Activated CD4-positive, alpha-beta T cell treated with anti-CD3 and anti-CD28 coated beads, Interleukin-2, amount 10 ng/mL, durations not matched to agents 24 days and 14 days (primary cell): ENCODE measurements around the gene COLGALT1. TPM values are rescaled to one million over a fixed set of nuclear protein-coding genes. Genes with fewer than 3 reads are reported as not detected.
"Not testable (repeated sequence)": the region's sequence is repeated elsewhere in the genome, so short reads cannot be mapped to it uniquely, and the experiment has no call there.

Experiments used
- DNase-seq: peaks from one replicate; pipeline ENCODE4 v3.0.0; 2022
- H3K27ac Mint-ChIP-seq: one replicate; pipeline ENCODE4 v1.8.0; 2022; ENCODE audit warnings: mild to moderate bottlenecking, mixed read lengths
- H3K27me3 Mint-ChIP-seq: one replicate; pipeline ENCODE4 v1.8.0; 2022; ENCODE audit warnings: mixed read lengths
- H3K36me3 Mint-ChIP-seq: one replicate; pipeline ENCODE4 v1.8.0; 2022; ENCODE audit warnings: low read depth, mild to moderate bottlenecking, mixed read lengths
- H3K4me1 Mint-ChIP-seq: one replicate; pipeline ENCODE4 v1.8.0; 2021; ENCODE audit warnings: mixed read lengths
- H3K4me3 Mint-ChIP-seq: one replicate; pipeline ENCODE4 v1.8.0; 2022; ENCODE audit warnings: mild to moderate bottlenecking, moderate library complexity, mixed read lengths
- H3K9me3 Mint-ChIP-seq: one replicate; pipeline ENCODE4 v1.8.0; 2021; ENCODE audit warnings: mixed read lengths
- intact Hi-C: fragments of 100-400 bp; cut with micrococcal nuclease; formaldehyde crosslinking; loops from one replicate; pipeline ENCODE4 v1.15.1; 2023
- total RNA-seq: library from RNA; stranded (reverse); gene quantifications from 2 replicates; pipeline ENCODE4 v1.2.3, GENCODE V29; 2022

Gene COLGALT1
- total RNA-seq, 1 donor from 2014 or later = 103 TPM

DNA sequence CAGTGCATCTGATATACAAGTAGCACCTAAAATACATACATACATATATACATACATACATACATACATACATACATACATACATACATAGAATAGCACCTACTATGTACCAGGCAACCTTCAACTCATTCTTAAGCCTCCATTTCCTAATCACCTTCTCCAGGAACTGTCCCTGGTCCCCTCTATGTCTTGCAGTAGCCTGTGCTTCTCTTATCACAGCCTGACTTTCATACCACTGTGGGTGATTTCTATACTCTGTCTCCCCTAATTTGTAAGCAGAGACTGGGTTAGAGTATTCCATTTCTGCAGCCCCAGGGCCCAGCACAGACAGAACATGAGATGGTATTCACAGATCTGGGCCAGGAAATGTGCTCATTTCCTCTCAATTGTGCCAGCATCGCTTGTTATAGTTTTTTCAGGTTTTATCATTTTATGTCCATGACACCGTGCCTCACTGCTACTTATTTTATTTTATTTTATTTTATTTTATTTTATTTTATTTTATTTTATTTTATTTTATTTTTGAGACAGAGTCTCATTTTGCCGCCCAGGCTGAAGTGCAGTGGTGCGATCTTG is 14.2 kb upstream of the COLGALT1 start:
- Mint-ChIP-seq H3K27me3 (peaks cover 15% of the 10 kb centered on the region), H3K9me3 (no peaks in the 10 kb centered on the region), H3K27ac (no peak overlapping the region), H3K4me3 (no peak overlapping the region), H3K4me1 (peaks cover 13% of the 10 kb centered on the region), H3K36me3 (no peaks in the 10 kb centered on the region)
- intact Hi-C loops = no loop called here
- no peak for DNase-seq

DNA sequence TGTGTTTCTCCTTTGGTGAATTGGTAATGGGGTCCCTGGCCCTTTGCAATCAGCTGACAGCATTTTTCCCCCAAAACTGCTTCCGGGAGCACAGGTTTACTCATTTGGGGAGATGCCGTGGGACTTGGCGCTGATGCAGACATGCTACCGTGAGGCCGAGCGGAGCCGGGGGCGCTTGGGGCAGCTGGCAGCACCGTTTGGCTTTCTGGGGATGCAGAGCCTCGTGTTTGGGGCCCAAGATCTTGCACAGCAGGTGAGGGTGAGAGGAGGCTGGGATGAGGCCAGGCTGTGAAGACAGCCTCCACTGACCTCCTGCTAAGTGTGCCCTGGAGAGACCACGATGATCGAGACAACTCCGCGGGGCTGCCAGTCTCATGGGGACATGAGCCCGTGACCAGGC is 13.4 kb upstream of the COLGALT1 start:
- Mint-ChIP-seq H3K9me3 (no peaks in the 10 kb centered on the region), H3K4me3 (no peak overlapping the region), H3K27ac (no peak overlapping the region), H3K27me3 (peaks cover 15% of the 10 kb centered on the region), H3K36me3 (no peaks in the 10 kb centered on the region), H3K4me1 (peaks cover 13% of the 10 kb centered on the region)
- intact Hi-C loops = no loop called here
- no peak for DNase-seq

- Mint-ChIP-seq H3K27ac (no peak overlapping the region), H3K4me3 (no peak overlapping the region), H3K4me1 (peaks cover 13% of the 10 kb centered on the region), H3K9me3 (no peaks in the 10 kb centered on the region), H3K36me3 (no peaks in the 10 kb centered on the region), H3K27me3 (peaks cover 9% of the 10 kb centered on the region)
- DNase-seq = no peak
- intact Hi-C loops = no loop called here
Measured at GRCh38 chr19:17542793-17543582, 12.5 kb upstream of the COLGALT1 start.

- H3K4me1 Mint-ChIP-seq = peaks cover 6% of the 10 kb centered on the region
- H3K9me3 Mint-ChIP-seq = no peaks in the 10 kb centered on the region
- no peak overlapping the region for H3K4me3 Mint-ChIP-seq
- H3K36me3 Mint-ChIP-seq = no peaks in the 10 kb centered on the region
- H3K27ac Mint-ChIP-seq = no peak overlapping the region
- no peak for DNase-seq
- no peaks in the 10 kb centered on the region for H3K27me3 Mint-ChIP-seq
- intact Hi-C loops = no loop called here
Measured at GRCh38 chr19:17543986-17544385, 11.5 kb upstream of the COLGALT1 start.

- Mint-ChIP-seq H3K9me3 (no peaks in the 10 kb centered on the region), H3K4me1 (peaks cover 5% of the 10 kb centered on the region), H3K36me3 (no peaks in the 10 kb centered on the region), H3K27ac (no peak overlapping the region), H3K4me3 (no peak overlapping the region), H3K27me3 (no peaks in the 10 kb centered on the region)
- DNase-seq = no peak
- intact Hi-C loops = no loop called here
Measured at GRCh38 chr19:17544418-17544817, 11.0 kb upstream of the COLGALT1 start.

DNA sequence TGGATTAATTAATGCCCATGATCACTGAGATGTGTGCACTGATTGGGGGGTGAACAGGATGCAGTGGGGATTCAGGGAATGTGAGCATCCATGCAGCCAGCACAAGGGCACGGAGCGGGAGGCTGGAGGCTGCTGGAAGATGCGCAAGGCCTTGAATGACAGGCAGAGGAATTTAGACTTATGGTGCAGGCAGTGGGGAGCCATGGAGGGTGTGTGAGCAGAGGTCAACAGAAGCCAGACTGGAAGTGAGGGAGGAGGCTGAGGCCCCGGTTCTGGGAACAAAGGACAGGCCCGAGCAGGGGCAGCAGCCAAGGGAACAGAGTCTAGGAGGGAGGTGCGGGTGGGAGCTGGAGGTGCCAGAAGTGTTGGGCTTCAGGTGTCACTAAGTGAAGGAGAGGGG is 7.3 kb upstream of the COLGALT1 start:
- H3K4me3 Mint-ChIP-seq = no peak overlapping the region
- no peak overlapping the region for H3K27ac Mint-ChIP-seq
- no peaks in the 10 kb centered on the region for H3K4me1 Mint-ChIP-seq
- H3K9me3 Mint-ChIP-seq = no peaks in the 10 kb centered on the region
- intact Hi-C loops = no loop called here
- no peaks in the 10 kb centered on the region for H3K36me3 Mint-ChIP-seq
- H3K27me3 Mint-ChIP-seq = no peaks in the 10 kb centered on the region
- DNase-seq = no peak

DNA sequence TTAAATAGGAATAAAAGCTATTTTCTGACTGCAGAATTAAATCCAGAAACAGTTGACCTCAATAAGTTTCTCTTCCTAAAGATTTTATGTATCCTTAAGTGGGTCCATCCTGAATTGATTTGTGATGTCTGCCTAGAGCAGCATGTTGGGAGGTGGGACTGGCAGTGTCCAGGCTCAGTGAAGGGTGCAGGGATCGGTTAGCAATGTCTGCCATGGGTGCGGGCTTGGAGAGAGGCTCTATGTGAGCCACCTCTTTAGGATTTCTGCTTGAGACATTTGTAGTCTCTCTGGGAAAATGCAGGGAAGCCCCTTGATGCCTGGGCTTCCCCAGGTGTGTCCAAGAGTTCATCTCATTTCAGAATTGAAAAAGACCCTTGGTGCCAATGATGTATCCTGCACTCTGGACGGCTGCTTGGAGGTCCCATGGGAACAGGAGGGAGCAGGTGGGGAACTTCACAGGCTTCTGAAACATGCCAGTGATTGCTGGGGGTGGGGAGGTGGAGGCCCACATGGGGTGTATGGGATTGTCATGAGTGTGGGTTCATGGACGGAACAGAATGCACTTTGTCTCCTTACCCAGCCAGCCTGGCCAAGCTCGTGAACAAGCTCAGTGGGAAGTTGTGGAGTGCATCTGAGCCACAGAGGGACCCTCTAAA is 6.2 kb upstream of the COLGALT1 start:
- no peaks in the 10 kb centered on the region for H3K27me3 Mint-ChIP-seq
- no peak overlapping the region for H3K4me3 Mint-ChIP-seq
- intact Hi-C loops = no loop called here
- no peaks in the 10 kb centered on the region for H3K36me3 Mint-ChIP-seq
- no peaks in the 10 kb centered on the region for H3K9me3 Mint-ChIP-seq
- peaks cover 2% of the 10 kb centered on the region for H3K4me1 Mint-ChIP-seq
- H3K27ac Mint-ChIP-seq = no peak overlapping the region
- no peak for DNase-seq

- intact Hi-C loops = no loop called here
- Mint-ChIP-seq H3K4me3 (no peak overlapping the region), H3K27me3 (no peaks in the 10 kb centered on the region), H3K9me3 (no peaks in the 10 kb centered on the region), H3K4me1 (peaks cover 5% of the 10 kb centered on the region), H3K27ac (no peak overlapping the region), H3K36me3 (no peaks in the 10 kb centered on the region)
- DNase-seq = no peak
Measured at GRCh38 chr19:17550076-17550667, 5.3 kb upstream of the COLGALT1 start.

GRCh38 chr19:17552735-17553134 is 2.7 kb upstream of the COLGALT1 start:
- H3K9me3 Mint-ChIP-seq, intact Hi-C loops, H3K27ac Mint-ChIP-seq, H3K27me3 Mint-ChIP-seq, H3K4me3 Mint-ChIP-seq, H3K36me3 Mint-ChIP-seq, DNase-seq: not testable (repeated sequence)
- peaks cover 11% of the 10 kb centered on the region for H3K4me1 Mint-ChIP-seq

DNA sequence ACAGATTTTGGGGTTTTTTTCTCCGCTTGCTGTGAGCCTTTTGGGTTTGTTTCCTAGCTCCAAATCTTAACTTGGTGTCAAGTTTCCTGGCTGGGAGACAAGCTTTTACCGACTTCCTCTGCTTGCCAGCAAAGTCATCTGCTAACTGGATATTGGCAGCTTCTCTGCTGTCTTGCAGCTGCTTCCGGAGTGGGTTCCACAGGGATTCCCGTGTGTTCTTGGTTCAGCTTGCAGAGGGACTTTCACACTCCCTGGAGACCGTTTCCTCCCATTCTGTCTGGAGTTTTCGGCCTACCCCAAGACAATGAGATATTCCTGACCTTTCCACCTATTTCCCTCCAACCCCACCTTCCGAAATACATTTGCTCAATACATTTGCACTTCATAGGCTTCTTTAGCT is 2.2 kb upstream of the COLGALT1 start:
- intact Hi-C loops = no loop called here
- Mint-ChIP-seq H3K9me3 (no peaks in the 10 kb centered on the region), H3K27ac (no peak overlapping the region), H3K4me3 (no peak overlapping the region), H3K4me1 (peaks cover 11% of the 10 kb centered on the region), H3K36me3 (peaks cover 4% of the 10 kb centered on the region), H3K27me3 (no peaks in the 10 kb centered on the region)
- no peak for DNase-seq

- peak overlapping the region; percentile 90 for H3K4me3 Mint-ChIP-seq
- peaks cover 12% of the 10 kb centered on the region for H3K4me1 Mint-ChIP-seq
Measured at GRCh38 chr19:17554968-17555479, 425 bp upstream of the COLGALT1 start.

GRCh38 chr19:17555929-17556813 is 722 bp downstream of the COLGALT1 start:
- H3K4me1 Mint-ChIP-seq = peaks cover 13% of the 10 kb centered on the region
- peak overlapping the region; percentile 90 for H3K4me3 Mint-ChIP-seq
- peak; percentile 85 for DNase-seq
- intact Hi-C loops = loop anchor here (1.0 kb wide), 3 partner anchors 17 to 86 kb away; partner anchors contain the start of genes PGLS and SLC27A1
- no peaks in the 10 kb centered on the region for H3K27me3 Mint-ChIP-seq
- H3K36me3 Mint-ChIP-seq = peaks cover 22% of the 10 kb centered on the region
- peak overlapping the region; percentile 83 for H3K27ac Mint-ChIP-seq
- H3K9me3 Mint-ChIP-seq = no peaks in the 10 kb centered on the region

More at GRCh38 chr19:17554968-17555479, 425 bp upstream of the COLGALT1 start:
- Mint-ChIP-seq H3K9me3 (no peaks in the 10 kb centered on the region), H3K27ac (peak overlapping the region; percentile 68), H3K36me3 (peaks cover 17% of the 10 kb centered on the region), H3K27me3 (no peaks in the 10 kb centered on the region)
- DNase-seq = no peak
- intact Hi-C loops = loop anchor here (1.0 kb wide), 3 partner anchors 16 to 85 kb away; partner anchors contain the start of genes PGLS and SLC27A1

DNA sequence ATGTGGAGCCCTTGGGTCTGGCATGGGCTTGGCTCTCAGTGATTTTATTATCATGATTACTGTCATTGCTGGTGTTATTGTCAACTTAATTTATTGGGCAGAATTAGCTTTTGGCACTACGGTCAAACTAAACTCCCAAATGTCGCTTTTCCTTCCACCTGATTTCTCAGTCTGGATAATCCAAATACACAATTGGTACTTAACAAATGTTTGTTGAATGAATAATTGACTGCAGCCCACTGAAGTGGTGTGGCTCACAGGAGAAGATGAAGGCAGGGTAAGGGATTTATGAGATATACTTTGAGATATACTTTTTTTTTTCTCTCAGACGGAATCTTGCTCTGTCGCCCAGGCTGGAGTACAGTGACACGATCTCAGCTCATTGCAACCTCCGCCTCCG is 1.5 kb downstream of the COLGALT1 start:
- no peaks in the 10 kb centered on the region for H3K9me3 Mint-ChIP-seq
- DNase-seq = no peak
- H3K4me3 Mint-ChIP-seq = peak overlapping the region; percentile 90
- peaks cover 29% of the 10 kb centered on the region for H3K36me3 Mint-ChIP-seq
- peaks cover 13% of the 10 kb centered on the region for H3K4me1 Mint-ChIP-seq
- H3K27ac Mint-ChIP-seq = peak overlapping the region; percentile 37
- intact Hi-C loops = no loop called here
- no peaks in the 10 kb centered on the region for H3K27me3 Mint-ChIP-seq
